Measurements from ENCODE around the gene FLACC1.
"Not testable (repeated sequence)": the region's sequence is repeated elsewhere in the genome, so short reads cannot be mapped to it uniquely, and the experiment has no call there.

The FLACC1 gene

DNA sequence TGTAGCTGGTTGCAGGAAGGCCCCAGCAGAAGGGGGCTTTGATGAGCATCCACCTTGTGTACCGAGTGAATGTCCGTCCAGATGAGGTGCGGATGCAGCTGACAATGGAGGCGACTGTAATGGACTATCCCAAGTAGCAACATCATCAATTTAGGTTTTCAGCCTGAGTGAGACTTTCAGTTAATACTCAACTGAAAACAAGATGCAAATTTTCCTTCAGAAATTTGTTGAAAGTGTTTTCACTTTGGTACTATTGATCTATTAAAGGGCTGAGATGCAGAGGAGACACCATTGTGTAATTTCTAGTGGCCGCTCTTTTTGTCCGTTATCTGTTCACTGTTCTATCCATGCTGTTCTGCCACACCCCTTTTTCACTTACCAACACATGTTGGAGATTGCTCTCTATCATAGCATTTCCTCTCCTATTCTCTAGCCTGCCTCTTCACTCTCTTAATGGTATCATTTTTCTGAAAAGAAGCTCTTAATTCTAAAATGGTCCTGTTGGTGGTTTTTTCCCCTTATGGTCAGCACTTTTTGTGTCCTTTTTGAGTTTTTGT, 108.8 kb downstream of the FLACC1 start:
- no peak for DNase-seq

DNA sequence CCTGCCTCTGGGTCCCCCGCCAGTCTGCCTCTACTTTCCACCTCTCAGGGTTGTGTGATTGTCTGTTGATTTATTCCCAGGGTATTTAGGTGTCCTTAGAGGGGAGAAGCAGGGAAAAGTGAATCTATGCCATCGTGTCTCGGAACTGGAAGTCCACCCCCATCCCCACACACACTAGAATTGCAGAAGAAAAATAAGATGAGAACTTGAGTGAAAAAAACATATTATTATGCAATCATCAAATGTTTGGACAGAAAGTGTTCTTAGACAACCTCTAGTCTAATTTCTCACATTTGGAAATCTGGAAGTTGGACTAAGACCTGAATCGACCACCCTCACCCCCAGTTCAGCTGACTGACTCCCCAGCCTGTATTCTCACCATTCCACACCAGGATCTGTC, 110.9 kb downstream of the FLACC1 start:
- DNase-seq = no peak

DNA sequence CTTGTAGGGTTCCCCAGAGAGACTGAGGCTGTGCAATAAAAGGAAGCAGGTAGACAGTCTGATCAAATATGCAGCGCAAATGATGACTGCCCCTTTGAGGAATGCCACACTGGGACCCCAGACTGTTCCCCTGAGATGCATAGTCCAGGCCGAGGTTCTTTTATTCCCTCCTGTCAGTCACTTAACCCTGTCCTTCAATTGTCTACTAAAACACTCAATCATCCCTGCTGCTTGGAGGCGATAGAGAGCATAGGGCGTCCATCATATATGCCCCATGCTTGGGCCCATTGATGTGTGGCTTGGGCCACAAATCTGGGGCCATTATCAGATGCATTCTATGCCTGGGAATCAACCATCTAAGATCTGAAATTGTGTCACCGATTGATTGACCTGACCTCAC, 112.3 kb downstream of the FLACC1 start:
- DNase-seq = no peak

DNA sequence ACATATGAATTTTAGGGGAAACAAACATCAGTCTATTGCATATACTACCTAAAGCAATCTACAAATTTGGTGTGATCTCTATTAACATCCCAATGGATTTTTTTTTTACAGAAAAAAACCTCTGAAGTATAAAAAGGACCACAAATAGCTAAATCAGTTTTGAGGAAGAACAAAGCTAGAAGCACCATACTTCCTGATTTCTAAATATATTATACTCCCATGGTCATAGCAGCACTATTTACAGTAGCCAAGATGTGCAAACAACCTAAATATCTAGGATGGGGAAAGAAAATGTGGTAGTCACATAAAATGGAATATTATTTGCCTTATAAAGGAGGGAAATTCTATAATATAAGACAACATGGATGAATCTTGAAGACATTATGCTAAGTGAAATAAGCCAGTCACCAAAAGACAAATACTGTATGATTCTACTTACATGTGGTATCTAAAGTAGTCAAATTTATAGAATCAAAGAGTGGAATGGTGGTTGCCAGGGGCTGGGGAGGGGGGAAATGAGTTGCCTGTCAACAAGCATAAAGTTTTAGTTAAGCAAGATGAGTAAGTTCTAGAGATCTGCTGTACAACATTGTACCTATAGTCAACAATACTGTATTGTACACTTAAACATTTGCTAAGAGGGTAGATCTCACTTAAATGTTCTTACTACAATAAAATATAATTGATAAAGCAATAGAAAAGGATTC, 114.4 kb downstream of the FLACC1 start:
- DNase-seq = no peak

DNA sequence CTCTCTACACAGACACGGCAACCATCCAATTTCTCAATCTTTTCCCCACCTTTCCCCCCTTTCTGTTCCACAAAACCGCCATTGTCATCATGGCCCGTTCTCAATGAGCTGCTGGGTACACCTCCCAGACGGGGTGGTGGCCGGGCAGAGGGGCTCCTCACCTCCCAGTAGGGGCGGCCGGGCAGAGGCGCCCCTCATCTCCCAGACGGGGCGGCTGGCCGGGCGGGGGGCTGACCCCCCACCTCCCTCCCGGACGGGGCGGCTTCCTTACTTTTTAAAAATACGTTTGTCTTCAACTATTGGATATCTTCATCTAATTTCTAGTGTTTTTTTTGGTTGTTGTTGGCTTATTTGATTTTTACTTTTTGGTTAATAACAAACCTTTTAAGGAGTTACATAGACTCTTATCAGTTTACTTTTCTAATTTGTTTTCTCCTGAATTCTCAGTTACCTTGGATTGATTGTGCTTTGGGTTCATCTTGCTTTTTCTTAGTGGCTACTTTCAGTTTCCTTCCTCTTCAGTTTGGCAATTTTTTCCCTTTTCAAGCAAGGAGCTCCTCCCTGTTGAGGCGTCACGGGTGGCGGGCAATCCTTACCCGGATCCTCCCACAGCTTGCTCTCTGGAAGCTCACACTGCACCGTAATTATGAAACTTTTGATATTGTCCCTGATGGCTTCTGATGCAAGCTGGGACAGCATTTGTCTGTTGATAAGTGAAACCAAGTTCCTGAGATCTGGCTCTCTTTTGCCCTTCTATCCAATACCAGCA, 117.8 kb downstream of the FLACC1 start:
- not testable (repeated sequence) for DNase-seq

Data from NCI-H82 (cell line).